ENCODE results near the gene SMTNL2.

DNA sequence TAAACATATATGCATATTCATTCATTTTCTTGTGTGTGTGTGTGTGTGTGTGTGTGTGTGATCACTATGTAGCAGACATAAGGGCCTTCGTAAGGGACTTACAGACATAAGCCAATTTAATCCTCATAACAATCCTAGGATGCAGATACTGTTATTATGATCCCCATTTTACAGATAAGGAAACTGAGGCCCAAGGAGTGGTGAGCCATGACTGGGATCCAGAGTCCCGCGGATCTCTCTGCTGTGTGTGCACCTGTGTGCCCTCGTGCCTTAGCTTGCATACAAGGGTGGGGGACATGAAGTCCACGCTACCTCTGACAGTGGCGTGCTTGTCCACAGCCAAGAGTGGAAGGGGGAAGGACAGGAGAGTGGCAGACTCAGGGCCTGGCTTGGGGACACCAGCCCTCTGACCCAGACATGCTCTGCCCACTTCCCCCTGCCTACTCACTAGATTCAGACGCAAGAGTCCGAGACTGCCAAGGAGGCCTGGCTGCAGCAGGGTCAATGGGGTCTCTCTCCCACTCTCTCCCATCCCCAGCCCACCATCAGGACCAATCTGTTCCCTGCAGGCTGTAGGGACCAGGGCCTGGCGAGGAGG is 9.8 kb upstream of the SMTNL2 start:
- TF ChIP-seq POLR2A (IDR thresholded peaks at IDR 0.05) = no peak
- TF ChIP-seq, protein P1, sequence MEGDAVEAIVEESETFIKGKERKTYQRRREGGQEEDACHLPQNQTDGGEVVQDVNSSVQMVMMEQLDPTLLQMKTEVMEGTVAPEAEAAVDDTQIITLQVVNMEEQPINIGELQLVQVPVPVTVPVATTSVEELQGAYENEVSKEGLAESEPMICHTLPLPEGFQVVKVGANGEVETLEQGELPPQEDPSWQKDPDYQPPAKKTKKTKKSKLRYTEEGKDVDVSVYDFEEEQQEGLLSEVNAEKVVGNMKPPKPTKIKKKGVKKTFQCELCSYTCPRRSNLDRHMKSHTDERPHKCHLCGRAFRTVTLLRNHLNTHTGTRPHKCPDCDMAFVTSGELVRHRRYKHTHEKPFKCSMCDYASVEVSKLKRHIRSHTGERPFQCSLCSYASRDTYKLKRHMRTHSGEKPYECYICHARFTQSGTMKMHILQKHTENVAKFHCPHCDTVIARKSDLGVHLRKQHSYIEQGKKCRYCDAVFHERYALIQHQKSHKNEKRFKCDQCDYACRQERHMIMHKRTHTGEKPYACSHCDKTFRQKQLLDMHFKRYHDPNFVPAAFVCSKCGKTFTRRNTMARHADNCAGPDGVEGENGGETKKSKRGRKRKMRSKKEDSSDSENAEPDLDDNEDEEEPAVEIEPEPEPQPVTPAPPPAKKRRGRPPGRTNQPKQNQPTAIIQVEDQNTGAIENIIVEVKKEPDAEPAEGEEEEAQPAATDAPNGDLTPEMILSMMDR (IDR thresholded peaks at IDR 0.05) = no peak
